NCI-H82 treated with DMSO at 0.1 percent for 48 hours (cell line): ENCODE data around the gene PATJ.
"Not testable (repeated sequence)": the region's sequence is repeated elsewhere in the genome, so short reads cannot be mapped to it uniquely, and the experiment has no call there.

Experiments
- DNase-seq: peaks from one replicate; lab custom pipeline; 2025; ENCODE audit not compliant: unreplicated experiment; lab: John Stamatoyannopoulos, UW

Gene PATJ

DNA sequence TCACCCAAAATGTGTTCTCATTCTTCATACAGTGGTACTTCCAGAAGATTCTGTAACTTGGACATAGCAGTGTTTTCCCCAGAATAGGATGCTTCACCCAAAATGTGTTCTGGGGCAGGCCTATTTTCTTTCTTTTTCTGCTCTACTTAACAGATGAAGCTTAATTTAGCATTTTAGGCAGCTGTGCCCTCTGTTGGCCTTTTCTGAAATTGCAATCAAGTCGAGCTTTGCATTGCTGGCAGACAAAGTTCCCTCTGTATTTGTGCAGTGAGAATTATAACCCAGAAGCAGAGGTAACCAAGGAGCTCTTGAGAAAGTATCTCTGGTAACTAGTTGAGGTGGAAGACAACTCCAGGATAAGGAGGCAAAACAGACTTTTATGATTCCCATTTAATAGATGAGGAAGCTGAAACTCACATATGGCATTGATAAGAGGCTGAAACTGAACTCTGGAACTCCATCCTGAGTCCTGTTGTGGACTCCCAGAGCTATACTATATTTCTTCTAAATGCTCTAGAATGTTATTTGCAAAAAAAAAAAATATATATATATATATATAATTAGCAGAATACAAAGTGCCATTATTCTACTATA lies 402.1 kb downstream of the PATJ start:
- DNase-seq: peak; percentile 32

DNA sequence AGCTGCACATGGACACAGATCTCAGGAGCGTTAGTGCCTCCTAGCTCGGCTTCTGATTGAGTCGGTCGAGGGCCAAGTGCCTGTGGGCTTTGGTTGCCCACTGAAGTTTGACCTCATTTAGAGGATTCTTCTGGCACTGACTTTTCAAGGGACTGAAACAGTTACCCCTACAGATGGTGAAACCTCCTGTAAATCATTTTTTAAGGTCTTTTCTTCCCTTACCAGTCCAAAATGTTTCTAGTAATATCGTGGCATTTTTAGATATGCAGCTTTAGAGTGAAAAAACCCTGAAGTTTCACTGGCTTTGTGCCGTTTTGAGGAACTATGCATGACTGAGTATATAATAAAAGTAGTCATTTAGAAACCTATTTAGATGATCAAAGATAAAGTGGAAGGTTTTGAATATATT lies 417.7 kb downstream of the PATJ start:
- DNase-seq: no peak

DNA sequence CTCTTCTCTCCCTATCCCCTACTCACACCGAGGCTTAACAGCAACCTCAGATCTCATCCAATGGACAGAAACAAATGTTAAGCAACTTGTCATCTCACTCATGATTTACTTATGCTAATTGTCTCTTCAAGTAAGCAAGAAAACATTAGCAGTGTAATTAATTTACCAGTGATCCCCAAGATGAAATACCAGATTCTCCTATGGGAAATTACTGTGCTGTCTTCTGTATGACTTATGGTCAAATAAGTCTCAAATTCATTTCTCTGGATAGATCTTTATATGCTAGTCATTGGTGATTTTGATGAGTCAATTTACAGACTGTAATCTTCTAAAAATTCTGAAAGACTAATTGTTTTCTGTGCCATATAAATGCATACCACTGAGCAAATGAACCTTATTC lies 419.4 kb downstream of the PATJ start:
- DNase-seq: no peak

DNA sequence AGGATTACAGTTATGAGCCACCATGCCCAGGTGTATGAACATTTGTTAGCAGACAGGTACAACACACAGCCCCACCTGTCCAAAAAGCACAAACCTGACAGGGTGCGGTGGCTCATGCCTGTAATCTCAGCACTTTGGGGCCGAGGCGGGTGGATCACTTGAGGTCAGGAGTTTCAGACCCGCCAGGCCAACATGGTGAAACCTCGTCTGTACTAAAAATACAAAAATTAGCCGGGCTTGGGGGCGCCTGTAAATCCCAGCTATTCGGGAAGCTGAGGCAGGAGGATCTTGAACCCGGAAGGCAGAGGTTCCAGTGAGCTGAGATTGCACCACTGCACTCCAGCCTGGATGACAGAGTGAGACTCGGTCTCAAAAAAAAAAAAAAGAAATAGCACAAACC lies 428.1 kb downstream of the PATJ start:
- DNase-seq: not testable (repeated sequence)

GRCh38 chr1:62175568-62176179 lies 433.4 kb downstream of the PATJ start:
- peak; percentile 50 for DNase-seq

GRCh38 chr1:62176597-62177312 lies 434.5 kb downstream of the PATJ start:
- DNase-seq: no peak

DNA sequence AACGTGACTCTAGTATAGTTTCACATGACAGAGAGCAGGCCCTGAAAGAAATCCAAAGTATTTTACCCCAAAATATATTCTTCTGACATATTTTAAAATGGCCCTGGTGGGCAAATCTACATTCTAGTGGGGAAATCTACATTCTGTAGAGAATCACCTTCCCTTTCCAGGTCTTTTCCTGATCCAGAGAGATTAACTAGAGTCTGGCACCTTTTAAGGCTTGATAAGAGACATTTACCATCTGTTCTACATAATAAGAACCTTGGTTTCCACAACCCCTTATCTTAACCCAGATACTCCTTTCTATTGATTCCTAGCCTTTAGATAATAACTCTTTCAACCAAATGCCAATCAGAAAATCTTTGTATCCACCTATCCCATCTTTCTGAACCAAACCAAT lies 435.3 kb downstream of the PATJ start:
- peak; percentile 59 for DNase-seq

DNA sequence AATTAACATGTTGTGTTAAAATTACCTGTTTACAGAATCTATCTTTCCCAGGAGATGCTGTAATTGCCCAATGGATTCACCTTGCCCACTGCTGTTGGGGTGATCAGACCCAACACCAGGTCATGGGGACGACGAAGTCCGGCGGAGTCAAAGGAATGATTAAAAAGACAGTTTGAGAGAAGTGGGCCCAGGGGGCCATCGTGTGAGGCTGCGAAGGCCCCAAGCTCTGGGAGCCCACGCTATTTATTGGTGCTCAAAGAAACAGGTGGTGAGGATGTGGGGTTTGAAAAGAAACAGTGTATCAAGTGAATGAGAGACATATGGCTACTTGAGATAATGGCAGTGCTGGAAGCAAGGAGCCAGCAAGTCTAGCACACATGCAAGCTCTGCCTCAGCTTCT lies 436.1 kb downstream of the PATJ start:
- peak; percentile 36 for DNase-seq

- DNase-seq: not testable (repeated sequence)
Observed at GRCh38 chr1:62180054-62180453, 437.8 kb downstream of the PATJ start.

DNA sequence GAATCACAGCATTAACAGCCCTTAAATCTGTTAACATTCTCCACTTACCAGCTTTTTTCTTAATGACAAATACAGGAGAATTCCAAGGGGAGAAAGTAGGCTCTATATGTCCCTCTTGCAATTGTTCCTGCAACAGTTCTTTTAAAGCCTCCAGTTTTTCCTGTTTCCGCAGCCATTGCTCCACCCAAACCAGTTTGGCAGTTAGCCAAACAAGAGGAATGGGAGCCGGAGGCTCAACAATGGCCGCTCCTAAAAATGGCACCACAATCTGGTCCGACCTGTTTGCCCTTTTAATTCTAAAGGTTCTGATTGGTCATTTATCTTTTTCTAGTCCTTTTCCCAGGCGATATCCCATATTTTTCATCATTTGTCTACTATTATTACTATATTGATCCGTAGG lies 438.4 kb downstream of the PATJ start:
- no peak for DNase-seq

DNA sequence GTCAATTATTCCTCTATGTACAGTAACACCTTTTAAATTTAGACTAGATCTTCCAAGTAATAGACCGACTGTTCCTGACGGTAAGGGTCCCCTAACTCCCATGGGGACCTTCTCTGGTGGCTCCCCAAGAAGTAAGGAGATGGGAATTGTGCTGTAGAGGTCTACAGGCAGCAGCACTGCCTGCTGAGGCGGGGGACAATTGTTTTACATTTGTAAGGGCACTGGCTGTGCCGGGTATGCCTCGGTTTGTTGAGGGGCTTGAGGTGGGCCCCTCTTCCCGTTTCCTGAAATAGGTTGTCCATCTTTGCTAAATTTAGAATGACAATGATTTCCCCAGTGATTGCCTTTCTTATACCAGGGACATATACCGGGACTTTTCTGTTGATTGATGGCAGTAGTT lies 439.3 kb downstream of the PATJ start:
- DNase-seq: no peak

DNA sequence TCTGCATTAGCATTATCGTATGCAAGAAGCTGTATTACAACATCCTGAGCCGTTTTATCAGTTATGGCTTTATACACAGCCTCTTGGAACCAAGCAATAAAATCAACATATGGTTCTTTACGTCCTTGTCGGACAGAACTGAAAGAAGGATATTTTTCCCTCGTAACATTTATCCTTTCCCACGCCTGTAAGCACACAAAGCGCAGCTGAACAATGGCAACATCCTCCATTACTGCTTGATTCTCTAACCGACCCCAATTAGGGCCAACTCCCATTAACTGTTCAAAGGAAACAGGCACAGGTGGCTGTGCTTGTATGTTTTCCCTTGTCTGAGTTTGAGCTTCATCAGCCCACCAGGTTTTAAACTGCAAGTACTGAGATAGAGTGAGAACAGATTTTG lies 439.9 kb downstream of the PATJ start:
- not testable (repeated sequence) for DNase-seq

DNA sequence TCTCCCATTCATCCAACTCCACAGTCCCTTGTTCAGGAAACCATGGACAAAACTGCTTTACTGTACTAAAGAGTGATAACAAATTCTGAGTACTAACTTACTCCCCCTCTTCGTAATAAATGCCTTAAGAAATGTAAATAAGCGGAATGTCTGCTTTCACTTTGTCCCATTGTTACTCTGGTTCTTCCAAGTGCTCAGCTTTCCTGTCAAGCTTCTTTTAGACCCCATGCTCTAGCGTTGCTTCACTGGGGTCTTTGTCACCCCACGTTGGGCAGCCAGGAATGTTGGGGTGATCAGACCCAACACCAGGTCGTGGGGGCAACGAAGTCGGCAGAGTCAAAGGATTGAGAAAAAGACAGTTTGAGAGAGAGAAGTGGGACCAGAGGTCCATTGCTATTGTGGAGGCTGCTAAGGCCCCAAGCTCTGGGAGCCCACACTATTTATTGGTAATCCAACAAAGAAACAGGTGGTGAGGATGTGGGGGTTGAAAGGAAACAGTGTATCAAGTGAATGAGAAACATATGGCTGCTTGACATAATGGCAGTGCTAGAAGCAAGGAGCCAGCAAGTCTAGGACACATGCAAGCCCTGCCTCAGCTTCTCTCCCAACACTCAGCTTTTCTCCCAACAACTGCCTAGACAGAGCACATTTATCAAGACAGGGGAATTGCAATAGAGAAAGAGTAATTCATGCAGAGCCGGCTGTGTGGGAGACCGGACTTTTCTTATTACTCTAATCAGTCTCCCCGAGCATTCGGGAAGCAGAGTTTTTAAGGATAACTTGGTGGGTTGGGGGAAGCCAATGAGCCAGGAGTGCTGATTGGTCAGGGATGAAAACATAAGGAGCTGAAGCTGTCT lies 441.1 kb downstream of the PATJ start:
- peak; percentile 55 for DNase-seq

DNA sequence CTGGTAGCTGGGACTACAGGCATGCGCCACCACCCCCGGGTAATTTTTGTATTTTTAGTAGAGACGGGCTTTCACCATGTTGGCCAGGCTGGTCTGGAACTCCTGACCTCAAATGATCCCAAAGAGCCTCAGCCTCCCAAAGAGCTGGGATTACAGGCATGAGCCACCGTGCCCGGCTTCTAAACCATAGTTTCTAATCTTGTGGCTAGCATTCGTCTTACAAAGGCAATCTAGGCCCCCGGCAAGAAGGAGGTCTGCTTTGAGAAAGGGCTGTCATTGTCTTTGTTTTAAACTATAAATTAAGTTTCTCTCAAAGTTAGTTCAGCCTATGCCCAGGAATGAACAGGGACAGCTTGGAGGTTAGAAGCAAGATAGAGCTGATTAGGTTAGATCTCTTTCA lies 442.1 kb downstream of the PATJ start:
- DNase-seq: no peak

DNA sequence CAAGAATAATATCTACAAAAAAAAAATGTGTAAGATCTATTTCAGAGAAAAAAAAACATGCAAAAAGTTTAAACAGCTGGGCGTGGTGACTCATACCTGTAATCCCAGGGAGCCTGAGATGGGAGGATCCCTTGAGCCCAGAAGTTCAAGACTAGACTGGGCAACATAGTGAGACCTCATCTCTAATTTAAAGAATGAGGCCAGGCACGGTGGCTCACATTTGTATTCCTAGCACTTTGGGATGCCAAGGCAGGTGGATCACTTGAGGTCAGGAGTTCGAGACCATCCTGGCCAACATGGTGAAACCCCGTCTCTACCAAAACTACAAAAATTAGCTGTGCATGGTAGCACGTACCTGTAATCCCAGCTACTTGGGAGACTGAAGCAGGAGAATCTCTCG lies 443.0 kb downstream of the PATJ start:
- DNase-seq: not testable (repeated sequence)

DNA sequence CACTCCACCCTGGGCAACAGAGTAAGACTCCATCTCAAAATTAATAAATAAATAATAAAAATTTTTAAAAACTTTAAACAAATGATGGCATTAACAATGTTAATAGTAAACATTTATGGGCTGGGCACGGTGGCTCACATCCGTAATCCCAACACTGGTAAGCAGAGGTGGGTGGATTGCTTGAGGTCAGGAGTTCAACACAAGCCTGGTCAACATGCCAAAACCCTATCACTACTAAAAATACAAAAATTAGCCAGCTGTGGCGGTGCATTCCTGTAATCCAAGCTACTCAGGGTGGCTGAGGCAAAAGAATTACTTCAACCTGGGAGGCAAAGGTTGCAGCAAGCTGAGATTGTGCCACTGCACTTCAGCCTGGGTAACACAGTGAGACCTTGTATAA lies 443.4 kb downstream of the PATJ start:
- no peak for DNase-seq

DNA sequence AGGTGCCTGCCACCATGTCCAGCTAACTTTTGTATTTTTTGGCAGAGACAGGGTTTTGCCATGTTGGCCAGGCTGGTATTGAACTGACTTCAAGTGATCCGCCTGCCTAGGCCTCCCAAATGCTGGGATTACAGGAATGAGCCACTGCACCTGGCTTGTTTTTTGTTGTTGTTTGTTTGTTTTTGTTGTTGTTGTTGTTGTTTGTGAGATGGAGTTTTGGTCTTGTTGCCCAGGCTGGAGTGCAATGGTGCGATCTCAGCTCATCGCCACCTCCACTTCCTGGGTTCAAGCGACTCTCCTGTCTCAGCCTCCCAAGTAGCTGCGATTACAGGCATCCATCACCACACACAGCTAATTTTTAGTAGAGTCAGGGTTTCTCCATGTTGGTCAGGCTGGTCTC lies 445.3 kb downstream of the PATJ start:
- no peak for DNase-seq

DNA sequence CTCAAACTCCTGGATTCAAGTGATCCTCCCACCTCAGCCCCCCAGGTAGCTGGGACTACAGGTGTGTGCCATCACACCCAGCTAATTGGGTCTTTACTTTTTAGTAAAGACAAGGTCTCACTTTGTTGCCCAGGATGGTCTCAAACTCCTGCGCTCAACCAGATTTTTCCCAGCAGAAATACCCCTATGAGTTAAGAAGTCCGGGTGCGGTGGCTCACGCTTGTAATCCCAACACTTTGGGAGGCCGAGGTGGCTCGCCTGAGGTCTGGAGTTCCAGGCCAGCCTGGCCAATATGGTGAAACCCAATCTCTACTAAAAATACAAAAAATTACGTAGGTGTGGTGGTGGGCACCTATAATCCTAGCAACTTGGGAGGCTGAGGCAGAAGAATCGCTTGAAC lies 445.8 kb downstream of the PATJ start:
- DNase-seq: no peak

- DNase-seq: no peak
Observed at GRCh38 chr1:62194651-62195544, 452.6 kb downstream of the PATJ start, which contains the start of gene L1TD1. TSS of gene L1TD1 (plus strand) at chr1:62194849. CDS start at chr1:62206629, 11,780 bp downstream.

GRCh38 chr1:62196086-62196690 lies 453.9 kb downstream of the PATJ start:
- DNase-seq: peak; percentile 87
